NCI-H446 treated with DMSO at 0.1 percent for 48 hours (cell line): ENCODE results near the gene CRISPLD2.

Source experiments
- DNase-seq: peaks from one replicate; lab custom pipeline; 2025; lab: John Stamatoyannopoulos, UW

The CRISPLD2 gene

DNA sequence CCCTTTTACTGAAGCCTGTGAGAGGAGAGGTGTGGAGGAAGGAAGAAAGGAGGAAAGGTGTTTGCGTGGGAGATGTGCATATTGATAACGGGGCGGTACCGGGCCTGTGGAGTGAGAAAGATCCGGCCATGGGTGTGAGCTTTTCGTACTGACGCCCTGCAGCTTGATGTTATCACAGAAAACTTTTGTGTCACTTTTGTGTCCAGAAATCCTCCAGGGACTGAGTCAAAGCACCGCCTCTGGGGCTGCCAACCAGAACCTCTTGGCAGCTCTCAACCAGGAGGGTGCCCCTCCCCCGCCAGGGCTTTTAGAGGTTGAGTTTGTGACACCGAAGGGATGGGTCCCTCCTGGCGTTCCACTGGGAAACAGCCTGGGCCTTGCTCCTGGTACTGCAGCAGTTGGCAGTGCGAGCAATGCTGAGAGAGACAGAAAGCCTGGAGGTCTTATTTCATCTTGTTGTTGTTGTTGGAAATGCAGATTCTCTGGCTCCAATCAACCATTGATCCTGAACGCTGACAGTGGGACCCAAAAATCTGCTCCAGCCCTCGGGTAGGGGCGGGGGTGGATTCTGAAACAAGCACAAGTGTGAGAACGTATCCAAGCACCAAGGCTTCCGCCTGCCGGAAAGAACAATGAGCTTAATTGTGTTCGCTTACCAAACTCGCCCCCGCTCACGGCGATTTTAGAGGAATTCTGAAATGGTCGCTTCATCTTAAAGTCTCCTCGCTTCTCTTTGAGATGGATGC lies 65.0 kb downstream of the CRISPLD2 start:
- no peak for DNase-seq

DNA sequence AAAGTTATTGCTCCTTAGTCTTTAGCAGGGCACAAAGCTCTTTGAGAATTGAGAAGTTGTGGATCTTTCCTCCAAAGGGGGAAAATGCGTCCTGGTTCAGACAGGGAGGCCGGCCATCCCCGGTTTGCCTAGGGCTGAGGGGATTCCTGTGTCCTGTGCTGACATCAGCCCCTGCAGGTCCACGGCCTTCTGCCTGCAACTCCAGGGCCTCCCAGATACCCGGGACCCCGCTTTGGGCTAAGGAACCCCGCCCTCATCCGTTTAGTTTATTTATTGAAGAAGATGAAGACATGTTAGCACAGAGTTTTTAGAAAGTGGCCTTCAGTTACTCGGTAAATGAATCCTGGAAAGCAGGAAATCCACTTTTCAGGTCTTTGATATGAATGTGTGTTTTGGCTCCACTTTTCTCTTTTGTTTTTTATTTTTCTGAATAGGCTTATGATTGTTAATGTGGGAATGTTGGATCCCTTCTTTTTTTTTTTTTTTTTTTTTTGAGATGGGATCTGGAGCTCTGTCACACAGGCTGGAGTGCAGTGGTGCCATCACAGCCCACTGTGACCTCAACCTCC lies 65.6 kb downstream of the CRISPLD2 start:
- DNase-seq = no peak

DNA sequence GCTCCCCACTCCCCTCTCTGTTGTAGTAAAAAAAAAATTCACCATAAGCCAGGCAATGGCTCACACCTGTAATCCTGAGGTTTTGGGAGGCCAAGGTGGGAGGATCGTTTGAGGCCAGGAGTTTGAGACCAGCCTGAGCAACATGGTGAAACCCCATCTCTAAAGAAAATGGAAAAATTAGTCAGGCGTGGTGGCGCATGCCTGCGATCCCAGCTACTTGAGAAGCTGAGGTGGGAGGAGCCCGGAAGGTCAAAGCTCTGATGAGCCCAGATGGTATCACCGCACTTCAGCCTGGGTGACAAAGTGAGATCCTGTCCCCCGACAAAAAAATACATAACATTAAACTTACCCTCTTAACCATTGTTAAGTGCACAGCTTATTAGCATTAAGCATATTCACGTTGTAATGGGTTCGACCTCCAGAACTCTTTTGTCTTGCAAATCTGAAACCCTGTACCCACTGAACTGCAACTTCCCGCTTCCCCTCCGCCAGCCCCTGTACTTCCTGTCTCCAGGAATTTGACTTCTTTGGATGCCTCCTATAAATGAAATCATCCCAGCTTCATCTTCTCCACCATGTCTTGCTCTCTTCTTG lies 66.8 kb downstream of the CRISPLD2 start:
- no peak for DNase-seq

DNA sequence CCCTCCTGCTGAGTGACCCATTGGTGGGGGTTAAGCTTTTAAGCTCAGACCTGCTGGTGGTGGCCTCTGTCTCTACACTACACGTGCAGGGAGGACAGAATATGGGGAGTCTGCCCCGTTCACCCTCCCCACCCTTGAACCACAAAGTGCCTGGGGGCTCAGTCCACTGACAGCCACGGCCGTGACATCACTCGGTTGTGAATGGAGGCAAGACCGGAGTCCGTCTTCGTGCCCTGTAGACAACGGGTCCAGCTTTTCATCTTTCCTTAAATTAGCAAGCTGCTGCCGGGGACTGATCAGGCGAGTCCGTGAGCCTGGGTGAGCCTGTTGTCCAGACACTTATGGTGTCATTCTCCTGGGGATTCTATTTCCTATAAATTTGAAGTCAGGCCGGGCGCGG lies 67.4 kb downstream of the CRISPLD2 start:
- DNase-seq = no peak

DNA sequence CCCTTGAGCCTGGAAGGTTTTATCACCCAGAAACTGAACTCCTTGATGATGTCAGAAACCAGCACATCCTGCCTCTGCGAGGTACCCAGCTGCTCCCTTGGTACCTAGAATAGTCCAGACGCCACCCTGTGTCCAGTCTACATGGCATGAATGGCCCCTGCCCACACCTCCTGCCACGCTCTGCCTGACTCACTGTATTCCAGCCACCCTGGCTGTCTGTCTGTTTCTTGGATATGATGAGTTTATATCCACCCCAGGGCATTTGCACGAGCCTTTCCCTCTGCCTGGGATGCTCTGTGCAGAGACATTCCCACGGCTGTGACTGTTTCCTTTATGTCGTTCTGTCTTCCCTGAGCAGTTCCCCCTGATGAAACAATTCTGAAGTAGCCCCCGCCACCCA lies 68.7 kb downstream of the CRISPLD2 start:
- DNase-seq = no peak

DNA sequence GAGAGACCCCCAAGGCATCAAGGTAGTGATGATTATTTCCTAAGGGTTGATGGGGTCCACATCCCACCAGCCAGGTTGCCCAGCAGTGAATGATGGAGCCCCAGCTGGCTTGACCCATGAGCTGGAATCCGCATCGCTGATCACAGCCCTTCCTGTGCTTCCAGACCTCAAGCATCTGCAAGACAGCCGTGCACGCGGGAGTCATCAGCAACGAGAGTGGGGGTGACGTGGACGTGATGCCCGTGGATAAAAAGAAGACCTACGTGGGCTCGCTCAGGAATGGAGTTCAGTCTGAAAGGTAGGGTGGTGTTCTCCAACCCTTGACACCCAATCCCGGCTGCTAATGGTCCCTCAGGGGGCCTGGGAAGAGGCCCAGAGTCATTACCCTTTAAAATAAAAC lies 69.3 kb downstream of the CRISPLD2 start:
- DNase-seq = no peak

DNA sequence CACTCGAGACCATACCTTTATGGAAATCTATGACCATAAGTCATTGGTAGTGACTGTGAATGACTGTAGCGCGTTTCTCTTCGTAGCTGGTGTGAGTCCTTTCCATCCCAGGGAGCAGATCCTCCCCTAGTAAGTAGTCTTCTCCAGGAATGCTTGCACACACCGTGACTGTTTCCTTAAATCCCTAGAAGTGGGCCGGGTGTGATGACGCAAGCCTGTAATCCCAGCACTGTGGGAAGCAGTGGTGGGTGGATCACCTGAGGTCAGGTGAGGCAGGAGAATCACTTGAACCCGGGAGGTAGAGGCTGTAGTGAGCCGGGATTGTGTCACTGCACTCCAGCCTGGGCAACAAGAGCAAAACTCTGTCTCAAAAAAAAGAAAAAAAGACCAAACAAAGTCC lies 70.6 kb downstream of the CRISPLD2 start:
- no peak for DNase-seq

DNA sequence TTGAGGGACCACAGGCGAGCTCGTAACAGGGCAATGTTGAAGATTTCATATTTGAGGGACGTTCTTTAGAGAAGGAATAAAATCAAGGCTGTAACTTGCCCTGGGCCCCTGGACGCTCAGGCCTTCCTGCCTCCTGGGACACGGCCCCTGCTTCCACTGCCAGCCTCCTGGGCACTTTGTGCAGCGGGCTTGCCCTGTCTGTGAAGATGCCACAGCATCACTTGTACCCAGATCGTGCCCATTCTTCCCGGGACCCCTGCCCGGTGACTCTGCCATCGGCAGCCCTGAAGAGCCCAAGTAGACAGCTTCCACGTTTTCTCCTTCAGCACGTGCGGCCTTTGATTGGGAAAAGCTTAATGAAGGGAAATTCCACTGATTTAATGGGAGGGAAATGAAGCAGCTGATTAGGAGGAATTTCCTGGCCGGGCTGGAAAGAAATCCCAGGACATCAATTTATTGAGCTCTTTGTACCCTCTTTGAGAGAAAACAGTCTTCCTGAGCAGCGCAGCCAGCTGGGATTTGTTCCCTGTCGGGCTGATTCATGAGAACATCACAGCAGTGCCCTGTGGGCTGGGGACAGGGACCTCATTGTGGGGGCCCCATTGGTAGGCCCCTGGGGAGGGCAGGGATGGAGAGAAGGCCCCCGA lies 71.5 kb downstream of the CRISPLD2 start:
- DNase-seq = no peak

DNA sequence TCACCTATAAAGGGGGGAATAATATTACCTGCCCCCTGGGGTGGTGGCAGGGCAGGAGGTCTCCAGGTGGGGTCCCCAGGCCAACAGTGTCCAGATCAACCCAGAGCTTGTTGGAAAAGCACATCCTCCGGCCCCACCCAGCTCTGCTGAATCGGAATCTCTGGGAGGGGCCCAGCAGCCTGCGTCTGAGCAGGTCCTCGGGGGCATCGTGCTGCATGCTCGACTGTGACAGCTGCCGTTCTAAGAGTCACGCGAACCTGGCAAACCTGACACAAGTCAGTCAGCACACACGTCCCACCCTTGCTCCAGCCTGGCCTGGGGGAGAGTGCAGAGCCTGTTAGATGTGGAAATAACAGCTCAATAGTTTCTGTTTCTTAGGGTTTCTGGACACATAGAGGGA lies 72.3 kb downstream of the CRISPLD2 start:
- no peak for DNase-seq

DNA sequence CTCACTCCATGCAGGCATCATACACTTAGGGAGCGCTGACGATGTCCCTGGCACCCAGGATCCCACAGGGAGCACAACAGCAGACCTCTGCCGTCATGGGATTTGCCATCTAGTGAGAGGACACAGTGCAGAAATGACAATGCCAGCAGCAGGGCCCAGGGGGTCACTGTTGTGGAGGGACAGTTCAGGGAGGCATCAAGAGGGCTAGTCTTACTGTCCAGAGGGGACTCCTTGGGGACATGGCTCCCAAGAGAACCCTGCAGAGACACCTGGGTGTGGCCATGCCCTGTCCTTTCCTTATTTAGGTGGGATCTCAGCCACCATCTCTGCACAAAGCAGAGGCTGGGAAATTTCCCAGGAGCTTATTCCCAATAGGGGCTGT lies 73.7 kb downstream of the CRISPLD2 start:
- DNase-seq = no peak

DNA sequence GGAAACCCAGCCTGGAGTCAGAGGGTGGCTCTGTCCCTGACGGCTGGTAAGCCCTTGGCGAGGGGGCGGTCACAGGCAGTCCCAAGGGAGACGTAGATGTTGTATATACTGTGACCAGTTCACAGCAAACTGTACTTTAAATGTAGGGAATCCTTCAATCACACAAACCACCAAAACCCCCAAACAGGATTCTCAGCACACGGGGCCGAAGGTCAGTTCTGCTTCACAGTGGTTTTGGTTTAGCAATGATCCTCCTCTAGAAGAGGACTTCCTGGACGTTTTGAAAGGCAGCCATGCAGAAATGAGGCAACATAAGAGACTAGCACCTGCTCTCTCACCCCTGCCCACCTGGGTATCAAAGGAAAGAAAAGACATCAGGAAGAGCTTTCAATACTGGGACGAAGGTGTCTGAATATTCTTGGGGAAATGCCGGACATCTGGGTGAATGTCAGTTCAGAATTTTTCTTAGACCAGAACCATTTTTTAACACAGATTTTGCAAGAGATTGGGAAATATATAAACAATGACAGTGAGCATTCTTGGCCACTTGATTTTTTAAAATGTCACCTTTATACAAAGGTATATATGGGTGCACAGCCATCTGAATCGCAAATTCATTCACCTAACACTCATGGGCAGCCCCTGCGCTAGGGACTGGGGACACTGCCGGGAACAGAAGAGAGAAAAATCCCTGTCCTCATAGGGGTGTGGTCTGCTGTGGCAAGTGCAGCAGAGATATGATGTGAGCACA lies 74.2 kb downstream of the CRISPLD2 start:
- no peak for DNase-seq

DNA sequence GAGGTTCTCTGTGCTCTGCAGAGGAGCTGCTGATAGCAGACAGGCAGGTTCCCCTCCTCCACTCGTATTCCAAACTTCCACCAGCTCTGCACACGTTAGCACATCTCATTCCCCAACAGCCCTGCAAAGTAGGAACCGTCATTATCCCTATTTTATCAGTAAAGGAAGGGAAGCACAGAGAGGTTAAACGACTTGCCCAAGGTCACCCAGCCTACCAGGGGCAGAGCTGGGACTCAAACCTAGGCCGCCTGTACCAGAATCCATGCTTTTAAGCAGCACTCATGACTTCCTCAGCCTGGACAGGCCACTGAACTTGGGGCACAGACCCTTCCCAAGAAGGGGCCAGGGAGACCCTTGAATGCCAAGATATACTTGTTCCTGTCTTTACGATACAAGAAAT lies 75.2 kb downstream of the CRISPLD2 start:
- DNase-seq = no peak

DNA sequence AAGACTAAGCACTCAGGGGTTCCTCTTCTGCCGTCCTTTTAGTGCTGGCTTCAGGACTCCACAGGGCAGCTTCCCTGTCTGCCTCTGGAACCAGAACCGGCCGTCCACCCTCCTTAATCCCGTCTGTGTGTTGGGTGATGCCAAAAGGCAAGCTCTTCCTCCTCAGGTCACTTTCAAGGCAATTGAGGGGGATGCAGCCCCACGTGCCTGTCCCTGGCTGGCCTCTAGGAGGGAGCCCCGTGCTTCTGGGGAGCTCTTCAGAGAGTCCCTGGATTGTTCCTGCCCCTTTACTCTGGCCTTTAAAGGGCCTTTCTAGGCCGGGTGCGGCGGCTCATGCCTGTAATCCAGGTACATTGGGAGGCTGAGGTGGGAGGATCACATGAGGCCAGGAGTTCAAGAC lies 77.1 kb downstream of the CRISPLD2 start:
- no peak for DNase-seq

DNA sequence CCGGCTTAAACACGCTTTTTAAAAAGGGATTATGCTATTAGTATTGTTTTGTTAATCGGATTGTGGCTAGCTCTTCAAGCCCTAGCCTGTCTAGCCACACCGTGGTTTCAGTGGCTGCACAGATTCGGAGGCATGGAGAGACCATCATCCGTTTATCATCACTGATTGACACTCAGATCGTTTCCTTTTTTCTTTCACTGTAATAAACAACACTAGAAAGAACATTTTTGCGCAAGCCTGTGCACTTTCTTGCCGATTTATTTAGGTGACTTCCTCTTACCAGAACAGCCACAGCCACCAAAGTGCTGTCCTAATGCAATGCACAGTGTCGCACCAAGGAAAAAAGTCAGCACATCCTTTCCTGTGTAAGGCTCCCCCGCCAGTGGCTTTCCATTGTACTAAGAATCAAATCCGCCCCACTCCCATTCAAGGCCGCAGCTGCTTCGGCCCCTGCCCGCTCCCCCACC lies 78.2 kb downstream of the CRISPLD2 start:
- DNase-seq = no peak

DNA sequence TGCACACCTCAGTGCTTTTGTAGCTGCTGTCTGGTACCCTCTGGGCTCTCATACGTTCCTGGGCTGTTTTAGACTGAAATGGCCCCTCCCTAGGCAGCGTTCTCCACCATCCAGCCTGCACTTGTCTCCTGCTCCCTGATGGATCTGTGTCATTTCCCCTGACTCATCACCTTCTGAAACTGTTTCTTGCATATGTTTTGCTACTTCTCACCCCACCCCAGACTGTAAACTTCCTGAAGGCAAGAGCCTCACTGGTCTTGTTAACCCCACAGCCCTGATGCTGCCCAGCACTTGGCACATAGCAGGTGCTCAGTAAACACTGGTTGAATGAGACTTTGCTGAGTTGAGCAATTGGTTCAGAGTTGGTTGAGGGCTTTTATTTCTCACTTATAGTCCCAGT lies 78.7 kb downstream of the CRISPLD2 start:
- no peak for DNase-seq

DNA sequence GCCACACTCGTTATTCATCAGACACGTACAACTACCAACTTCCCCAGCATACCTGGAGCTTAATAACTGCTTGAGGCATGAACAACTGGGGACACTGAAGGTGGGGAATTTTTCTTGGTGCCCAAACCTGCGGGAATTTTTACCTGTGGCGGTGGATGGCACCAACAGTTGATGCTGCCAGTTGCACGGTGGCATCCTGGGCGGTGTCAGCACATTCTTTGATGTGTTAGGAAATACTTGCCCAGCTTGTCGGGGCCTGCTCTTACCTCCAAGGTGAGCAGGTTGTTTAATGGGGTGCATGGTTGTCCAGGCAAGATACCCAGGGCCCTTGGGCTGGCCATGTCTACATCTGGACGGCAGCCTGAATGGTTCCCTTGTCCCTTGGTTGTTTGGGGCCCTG lies 79.6 kb downstream of the CRISPLD2 start:
- no peak for DNase-seq

DNA sequence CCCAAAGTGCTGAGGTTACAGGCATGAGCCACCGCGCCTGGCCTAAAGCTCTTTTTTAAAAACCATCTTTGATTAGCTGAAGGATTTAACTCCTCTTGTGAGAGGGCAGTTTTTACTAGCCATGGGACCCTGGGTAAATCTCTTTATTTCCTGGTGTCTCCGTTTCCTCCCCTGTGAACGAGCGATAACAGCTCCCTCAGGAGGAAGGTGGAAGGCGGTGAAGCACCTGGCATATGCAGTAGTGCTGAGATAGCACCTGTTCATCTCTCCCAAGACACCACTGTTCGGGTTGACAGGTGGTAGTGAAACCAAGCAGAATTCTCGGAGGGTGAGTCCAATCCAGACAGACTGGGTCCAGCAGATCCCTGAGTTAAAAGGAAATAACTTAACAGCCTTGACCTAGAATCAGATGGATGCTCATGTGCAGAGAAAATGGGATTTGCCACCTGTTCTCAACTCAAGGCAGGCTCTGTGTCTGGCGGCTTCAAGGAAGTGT lies 86.2 kb downstream of the CRISPLD2 start:
- no peak for DNase-seq

DNA sequence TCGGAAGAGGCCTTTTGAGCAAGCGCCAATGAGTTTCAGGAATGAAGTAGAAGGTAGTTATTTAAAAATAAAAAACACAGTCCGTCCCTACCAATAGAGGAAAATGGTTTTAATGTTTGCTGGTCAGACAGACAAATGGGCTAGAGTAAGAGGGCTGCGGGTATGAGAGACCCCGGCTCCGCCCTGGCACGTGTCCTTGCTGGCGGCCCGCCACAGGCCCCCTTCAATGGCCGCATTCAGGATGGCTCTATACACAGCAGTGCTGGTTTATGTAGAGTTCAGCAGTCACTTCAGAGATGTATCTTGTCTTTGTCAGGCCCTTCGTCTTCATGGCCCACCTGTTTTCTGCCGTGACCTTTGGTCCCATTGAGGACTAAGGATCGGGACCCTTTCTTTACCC lies 87.3 kb downstream of the CRISPLD2 start:
- no peak for DNase-seq

DNA sequence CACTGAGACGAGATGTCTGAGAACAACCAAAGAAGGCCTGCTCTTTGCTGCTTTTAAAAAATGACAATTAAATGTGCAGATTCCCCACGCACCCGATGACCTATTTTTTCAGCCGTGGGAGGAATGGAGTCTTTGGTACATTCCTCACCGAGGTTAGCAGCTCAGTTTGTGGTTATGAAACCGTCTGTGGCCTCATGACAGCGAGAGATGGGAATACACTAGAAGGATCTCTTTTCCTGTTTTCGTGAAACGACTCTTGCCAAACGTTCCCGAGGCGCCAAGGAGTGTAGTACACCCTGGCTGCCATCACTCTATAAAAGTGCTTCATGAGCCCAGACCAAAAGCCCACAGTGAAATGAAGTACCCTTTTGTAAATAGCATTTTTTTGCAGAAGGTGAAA lies 87.8 kb downstream of the CRISPLD2 start:
- no peak for DNase-seq

DNA sequence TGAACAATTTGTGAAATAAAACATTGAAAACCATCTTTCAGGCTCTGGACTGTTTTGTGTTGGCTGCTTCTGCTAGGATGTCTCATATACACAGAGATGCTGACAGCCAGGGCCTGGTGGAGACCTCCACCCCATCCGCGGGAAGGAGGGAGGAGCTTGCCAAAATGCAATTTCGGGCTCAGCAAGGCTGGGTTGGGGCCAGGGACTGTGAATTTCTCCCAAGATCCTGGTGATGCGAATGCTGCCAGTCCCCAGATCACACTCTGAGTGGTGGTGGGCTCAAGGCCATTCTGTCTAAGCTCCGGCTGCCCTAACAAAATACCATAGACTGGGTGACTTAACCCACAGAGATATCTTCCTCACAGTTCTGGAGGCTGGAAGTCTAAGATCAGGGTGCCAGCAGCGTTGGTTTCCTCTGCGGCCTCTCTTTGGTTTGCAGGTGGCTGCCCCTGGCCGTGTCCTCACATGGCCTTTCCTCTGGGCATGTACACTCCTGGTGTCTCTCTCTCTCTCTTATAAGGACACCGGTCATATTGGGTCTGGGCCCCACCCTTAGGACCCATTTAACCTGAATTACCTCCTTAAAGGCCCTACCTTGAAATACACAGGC lies 89.8 kb downstream of the CRISPLD2 start:
- DNase-seq = no peak

DNA sequence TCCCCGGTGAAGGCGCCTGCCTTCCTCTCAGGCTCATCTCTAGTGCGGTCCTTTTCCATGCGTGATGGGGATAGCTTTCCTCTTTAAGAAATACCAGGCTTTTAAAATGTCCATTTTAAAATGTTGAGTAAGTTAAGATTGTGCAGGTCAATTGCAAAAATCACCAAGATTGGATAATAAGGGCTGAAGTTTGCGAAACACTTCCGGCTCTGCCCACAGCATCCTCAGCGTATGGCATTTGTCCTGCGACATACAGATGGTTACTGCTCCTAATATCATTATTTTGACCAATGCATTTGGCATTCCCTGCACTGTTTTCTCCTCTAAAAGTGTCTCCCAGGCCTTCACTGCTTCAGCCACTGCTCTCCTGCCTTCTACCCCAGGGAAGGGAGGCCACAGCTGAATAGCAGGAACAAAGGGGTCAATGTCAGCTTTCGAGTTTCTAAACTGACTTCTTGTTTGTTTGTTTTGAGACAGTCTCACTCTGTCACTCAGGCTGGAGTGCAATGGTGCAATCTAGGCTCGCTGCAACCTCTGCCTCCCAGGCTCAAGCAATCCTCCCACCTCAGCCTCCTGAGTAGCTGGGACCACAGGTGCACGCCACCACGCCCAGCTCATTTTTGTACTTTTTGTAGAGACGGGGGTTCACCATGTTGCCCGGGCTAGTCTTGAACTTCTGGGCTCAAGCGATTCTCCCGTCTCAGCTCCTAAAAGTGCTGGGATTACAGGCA lies 91.9 kb downstream of the CRISPLD2 start:
- DNase-seq = no peak
